Ishikawa (cell line): ENCODE data around the gene IQCH.
A peak's percentile ranks its signal among the peaks of the same experiment; 100 is the strongest.

Source experiments
- CEBPB ChIP-seq: IDR thresholded peaks from 2 replicates; pipeline ENCODE4 v1.6.1; 2012
- CREB1 ChIP-seq: IDR thresholded peaks from 2 replicates; pipeline ENCODE4 v1.6.1; 2012; ENCODE audit warnings: low read depth
- EGR1 ChIP-seq: IDR thresholded peaks from 2 replicates; pipeline ENCODE4 v1.6.1; 2012
- EP300 ChIP-seq: IDR thresholded peaks from 2 replicates; pipeline ENCODE4 v1.6.1; 2012; ENCODE audit warnings: borderline replicate concordance
- FOXM1 ChIP-seq: IDR thresholded peaks from 2 replicates; pipeline ENCODE4 v1.6.1; 2012; ENCODE audit warnings: low read depth, borderline replicate concordance
- NFIC ChIP-seq: IDR thresholded peaks from 2 replicates; pipeline ENCODE4 v1.6.1; 2012
- RAD21 ChIP-seq: IDR thresholded peaks from 2 replicates; pipeline ENCODE4 v1.6.1; 2012; ENCODE audit warnings: low read depth
- TAF1 ChIP-seq: IDR thresholded peaks from 2 replicates; pipeline ENCODE4 v1.6.1; 2012; ENCODE audit warnings: low read depth, mild to moderate bottlenecking
- TCF12 ChIP-seq: IDR thresholded peaks from 2 replicates; pipeline ENCODE4 v1.6.1; 2012; ENCODE audit warnings: low read depth
- TEAD4 ChIP-seq: IDR thresholded peaks from 2 replicates; pipeline ENCODE4 v1.6.1; 2012
- YY1 ChIP-seq: IDR thresholded peaks from 2 replicates; pipeline ENCODE4 v1.6.1; 2012; ENCODE audit warnings: low read depth
- ZBTB7A ChIP-seq: IDR thresholded peaks from 2 replicates; pipeline ENCODE4 v1.6.1; 2012; ENCODE audit warnings: low read depth
- TF ChIP-seq, protein P1 (sequence below): IDR thresholded peaks from 2 replicates; pipeline ENCODE4 v1.6.1; 2012
- TF ChIP-seq, protein P2 (sequence below): IDR thresholded peaks from 2 replicates; pipeline ENCODE4 v1.6.1; 2012

Gene IQCH

DNA sequence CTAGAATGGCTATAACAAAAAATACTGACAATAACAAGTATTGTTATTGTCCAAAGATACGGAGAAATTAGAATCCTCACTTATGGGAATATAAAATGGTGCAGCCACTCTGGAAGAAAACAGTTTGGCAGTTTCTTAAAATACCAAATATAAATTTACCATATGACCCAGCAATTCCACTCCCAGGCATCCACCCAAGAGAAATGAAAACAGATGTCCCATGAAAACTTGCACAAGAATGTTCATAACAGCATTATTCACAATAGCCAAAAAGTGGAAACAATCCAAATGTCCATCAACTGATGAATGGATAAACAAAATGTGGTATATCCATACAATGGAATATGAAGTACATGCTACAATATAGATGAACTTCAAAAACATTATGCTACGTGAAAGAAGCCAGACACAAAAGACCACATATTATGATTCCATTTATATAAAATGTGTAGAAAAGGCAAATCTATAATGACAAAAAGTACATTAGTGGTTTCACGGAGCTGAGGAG is 9.6 kb upstream of the IQCH start:
- TF ChIP-seq, protein P1, sequence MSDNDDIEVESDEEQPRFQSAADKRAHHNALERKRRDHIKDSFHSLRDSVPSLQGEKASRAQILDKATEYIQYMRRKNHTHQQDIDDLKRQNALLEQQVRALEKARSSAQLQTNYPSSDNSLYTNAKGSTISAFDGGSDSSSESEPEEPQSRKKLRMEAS: no peak
- TF ChIP-seq NFIC (no peak), TAF1 (no peak), CREB1 (no peak), FOXM1 (no peak), TCF12 (no peak), TEAD4 (no peak), EP300 (no peak)

DNA sequence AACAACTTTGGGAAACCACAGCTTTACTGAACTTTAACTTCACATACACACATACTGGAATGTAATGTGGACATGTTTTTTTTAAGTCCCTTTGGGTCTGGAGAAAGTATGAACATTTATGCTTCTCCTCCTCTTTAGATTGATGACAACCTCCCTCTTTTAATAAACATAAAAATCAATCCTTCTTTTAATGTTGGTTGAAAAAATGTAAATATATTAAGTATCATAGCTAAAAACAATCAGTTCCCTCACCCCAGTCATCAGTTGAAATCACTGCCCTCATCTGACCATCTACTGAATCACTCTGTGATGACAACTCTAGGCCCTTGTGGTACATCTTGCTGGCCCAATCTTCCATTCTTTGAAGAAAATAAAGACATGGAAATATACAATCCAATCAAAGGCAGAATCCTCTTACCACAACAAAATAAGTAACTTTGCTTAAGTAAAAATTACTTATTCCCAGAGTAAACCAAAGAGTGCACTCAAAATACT is 6.5 kb upstream of the IQCH start:
- TF ChIP-seq FOXM1 (no peak), CREB1 (no peak), RAD21 (no peak), TCF12 (no peak), ZBTB7A (no peak)
- TF ChIP-seq, protein P1: no peak
- TF ChIP-seq, protein P2, sequence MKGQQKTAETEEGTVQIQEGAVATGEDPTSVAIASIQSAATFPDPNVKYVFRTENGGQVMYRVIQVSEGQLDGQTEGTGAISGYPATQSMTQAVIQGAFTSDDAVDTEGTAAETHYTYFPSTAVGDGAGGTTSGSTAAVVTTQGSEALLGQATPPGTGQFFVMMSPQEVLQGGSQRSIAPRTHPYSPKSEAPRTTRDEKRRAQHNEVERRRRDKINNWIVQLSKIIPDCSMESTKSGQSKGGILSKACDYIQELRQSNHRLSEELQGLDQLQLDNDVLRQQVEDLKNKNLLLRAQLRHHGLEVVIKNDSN: no peak

DNA sequence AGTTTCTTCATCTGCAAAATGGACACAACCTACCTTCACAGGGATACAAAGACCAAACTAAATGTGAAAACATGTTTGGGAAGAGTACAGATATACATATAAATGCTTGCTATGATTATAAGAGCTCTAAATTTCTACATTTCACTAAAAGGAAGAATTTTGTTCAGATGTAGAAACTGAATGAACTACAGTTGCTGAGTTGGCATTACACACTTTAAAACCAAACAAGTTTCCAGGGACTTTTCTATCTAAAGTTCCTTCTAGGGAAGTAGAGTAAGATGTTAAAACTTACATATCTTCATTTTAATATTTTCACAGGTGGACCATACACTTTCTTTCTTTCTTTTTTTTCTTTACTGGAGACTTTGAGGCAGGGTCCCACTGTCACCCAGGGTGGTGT is 4.8 kb upstream of the IQCH start:
- TF ChIP-seq TAF1: no peak
- no peak for TF ChIP-seq TEAD4
- TF ChIP-seq, protein P1: no peak
- TF ChIP-seq CEBPB: no peak
- no peak for TF ChIP-seq YY1

DNA sequence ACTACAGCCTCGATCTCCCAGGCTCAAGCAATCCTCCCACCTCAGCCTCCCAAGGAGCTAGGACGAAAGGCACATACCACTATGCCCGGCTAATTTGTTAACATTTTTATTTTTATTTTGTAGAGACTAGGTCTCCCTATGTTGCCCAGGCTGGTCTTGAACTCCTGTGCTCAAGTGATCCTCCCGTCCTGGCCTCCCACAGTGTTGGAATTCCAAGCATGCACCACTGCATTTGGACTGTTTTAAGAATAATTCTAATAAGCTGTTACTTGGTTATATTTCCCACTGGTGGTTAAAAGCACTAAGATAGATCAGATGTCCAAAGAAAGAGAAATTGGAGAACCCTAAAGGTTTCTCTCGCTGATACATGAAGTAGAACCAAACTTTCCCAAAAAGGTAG is 3.3 kb upstream of the IQCH start:
- no peak for TF ChIP-seq CEBPB
- TF ChIP-seq NFIC: no peak
- TF ChIP-seq TEAD4: peak; percentile 65; the same call in 1 of the 2 replicates
- TF ChIP-seq TCF12: no peak
- no peak for TF ChIP-seq RAD21
- TF ChIP-seq FOXM1: no peak
- no peak for TF ChIP-seq CREB1

DNA sequence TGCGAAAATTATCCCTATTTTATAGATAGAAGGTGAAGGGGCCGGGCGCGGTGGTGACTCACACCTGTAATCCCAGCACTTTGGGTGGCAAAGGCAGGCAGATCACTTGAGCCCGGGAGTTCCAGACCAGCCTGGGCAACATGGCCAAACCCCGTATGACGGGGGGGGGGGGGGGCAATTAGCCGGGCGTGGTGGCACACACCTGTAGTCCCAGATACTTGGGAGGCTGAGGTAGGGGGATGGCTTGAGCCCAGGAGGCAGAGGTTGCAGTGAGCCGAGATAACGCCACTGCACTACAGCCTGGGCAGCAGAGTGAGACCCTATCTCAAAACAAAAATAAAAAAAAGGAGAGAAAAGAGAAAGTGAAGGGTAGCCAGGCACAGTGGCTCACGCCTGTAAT is 1.5 kb upstream of the IQCH start:
- no peak for TF ChIP-seq NFIC
- TF ChIP-seq RAD21: no peak
- TF ChIP-seq, protein P2: no peak
- TF ChIP-seq CEBPB: no peak
- no peak for TF ChIP-seq FOXM1
- TF ChIP-seq YY1: no peak
- TF ChIP-seq, protein P1: no peak
- TF ChIP-seq EP300: no peak
- no peak for TF ChIP-seq TAF1
- no peak for TF ChIP-seq EGR1
- no peak for TF ChIP-seq ZBTB7A
- no peak for TF ChIP-seq CREB1
- no peak for TF ChIP-seq TEAD4

DNA sequence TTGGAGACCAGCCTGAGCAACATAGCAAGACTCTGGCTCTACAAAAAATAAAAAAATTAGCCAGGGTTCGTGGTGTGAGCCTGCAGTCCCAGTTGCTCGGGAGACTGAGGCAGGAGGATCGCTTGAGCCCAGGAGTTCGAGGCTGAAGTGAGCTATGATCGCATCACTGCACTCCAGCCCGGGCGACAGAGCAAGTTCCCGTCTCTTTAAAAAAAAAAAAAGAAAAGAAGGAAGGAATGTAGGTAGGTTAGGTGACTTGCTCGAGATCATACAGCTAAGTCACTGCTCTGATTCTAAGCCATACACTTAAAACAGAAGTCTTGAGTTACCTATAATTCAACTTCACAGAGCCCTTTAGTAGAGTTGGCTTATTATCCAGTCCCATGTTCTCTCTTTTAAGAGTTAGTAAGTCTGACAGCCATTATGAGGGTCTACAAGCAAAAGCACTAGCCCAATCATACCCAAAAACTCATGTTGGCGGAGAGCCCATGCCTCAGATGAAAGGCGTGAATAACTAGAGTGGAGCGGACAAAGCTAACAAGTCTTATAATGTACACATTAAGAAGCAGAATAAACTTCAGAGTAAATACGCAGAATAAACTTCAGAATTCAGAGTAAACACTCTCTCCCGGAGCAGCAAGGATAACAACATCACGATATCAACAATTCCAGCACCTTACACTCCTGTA is 893 bp upstream of the IQCH start:
- no peak for TF ChIP-seq FOXM1
- TF ChIP-seq CREB1: no peak
- peak; percentile 23; the same call in 1 of the 2 replicates for TF ChIP-seq NFIC
- TF ChIP-seq ZBTB7A: no peak
- TF ChIP-seq TAF1: no peak
- TF ChIP-seq, protein P1: no peak

DNA sequence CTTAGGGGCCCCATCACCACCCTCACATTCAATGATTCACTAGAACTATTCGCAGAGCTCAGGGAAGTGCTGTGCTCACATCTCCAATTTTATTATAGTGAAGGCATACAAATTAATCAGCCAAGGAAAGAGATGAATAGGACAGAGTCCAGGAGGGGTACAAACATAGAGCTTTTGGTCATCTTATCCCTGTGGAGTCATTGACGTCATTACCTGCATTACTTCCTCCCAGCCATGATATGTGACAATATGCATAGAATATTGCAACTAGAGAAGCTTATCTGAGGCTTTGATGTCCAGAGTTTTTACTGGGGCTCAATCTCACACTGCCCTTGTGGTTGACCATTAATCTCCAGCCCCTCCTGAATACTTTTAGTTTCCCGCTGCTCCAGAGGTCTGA is 1.5 kb downstream of the IQCH start:
- no peak for TF ChIP-seq ZBTB7A
- TF ChIP-seq TCF12: no peak
- TF ChIP-seq NFIC: no peak
- TF ChIP-seq, protein P2: no peak

DNA sequence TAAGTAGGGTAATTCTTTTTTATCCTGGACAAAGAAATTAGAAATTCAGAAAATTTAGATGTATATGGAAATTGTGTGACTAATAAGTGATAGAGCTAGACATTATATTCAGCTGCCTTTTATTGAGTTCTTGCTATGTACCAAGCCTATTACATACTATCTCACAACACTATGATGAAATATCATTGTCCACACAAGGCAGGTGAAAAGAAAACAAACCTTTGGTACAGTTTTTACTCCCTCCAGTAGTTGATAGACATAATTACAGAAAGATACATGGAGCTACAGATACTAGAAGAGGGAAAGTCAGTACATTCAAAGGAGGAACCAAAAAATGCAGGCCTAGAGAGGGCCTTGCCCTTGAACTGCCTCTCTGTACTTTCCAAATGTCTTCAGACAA is 4.8 kb downstream of the IQCH start:
- TF ChIP-seq YY1 (no peak), EP300 (no peak), TEAD4 (no peak), TCF12 (no peak), RAD21 (no peak), CREB1 (no peak), CEBPB (no peak), ZBTB7A (no peak), NFIC (no peak)
- TF ChIP-seq, protein P1: no peak
- TF ChIP-seq, protein P2: no peak
